Measurements from ENCODE around the gene RBM19.

GRCh38 chr12:113782873-113783272 is 183.3 kb downstream of the RBM19 start:
- no peak for TF ChIP-seq CTCF (conservative IDR thresholded peaks at IDR 0.05)
- TF ChIP-seq ZFX (IDR thresholded peaks at IDR 0.05): no peak
